B cell (primary cell): ENCODE data around the gene GPR89B.

Source experiments
- EZH2 ChIP-seq: IDR thresholded peaks from 2 replicates; pipeline ENCODE4 v1.6.1; 2012; ENCODE audit warnings: borderline replicate concordance, low read depth, mild to moderate bottlenecking, moderate library complexity, low read length; ENCODE audit not compliant: insufficient read depth, poor library complexity, severe bottlenecking
- TF ChIP-seq, protein P1 (sequence below): fragments of 200-600 bp; IDR thresholded peaks from one replicate; pipeline ENCODE4 v1.8.0; 2022; ENCODE audit warnings: antibody characterized with exemption, mild to moderate bottlenecking

- TF ChIP-seq, protein P1, sequence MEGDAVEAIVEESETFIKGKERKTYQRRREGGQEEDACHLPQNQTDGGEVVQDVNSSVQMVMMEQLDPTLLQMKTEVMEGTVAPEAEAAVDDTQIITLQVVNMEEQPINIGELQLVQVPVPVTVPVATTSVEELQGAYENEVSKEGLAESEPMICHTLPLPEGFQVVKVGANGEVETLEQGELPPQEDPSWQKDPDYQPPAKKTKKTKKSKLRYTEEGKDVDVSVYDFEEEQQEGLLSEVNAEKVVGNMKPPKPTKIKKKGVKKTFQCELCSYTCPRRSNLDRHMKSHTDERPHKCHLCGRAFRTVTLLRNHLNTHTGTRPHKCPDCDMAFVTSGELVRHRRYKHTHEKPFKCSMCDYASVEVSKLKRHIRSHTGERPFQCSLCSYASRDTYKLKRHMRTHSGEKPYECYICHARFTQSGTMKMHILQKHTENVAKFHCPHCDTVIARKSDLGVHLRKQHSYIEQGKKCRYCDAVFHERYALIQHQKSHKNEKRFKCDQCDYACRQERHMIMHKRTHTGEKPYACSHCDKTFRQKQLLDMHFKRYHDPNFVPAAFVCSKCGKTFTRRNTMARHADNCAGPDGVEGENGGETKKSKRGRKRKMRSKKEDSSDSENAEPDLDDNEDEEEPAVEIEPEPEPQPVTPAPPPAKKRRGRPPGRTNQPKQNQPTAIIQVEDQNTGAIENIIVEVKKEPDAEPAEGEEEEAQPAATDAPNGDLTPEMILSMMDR, result no peak
- TF ChIP-seq EZH2, result no peak
Measured at GRCh38 chr1:147895123-147895522, 33.1 kb upstream of the GPR89B start.
